Measurements from ENCODE around the gene TBC1D24.

TBC1D24 gene

DNA sequence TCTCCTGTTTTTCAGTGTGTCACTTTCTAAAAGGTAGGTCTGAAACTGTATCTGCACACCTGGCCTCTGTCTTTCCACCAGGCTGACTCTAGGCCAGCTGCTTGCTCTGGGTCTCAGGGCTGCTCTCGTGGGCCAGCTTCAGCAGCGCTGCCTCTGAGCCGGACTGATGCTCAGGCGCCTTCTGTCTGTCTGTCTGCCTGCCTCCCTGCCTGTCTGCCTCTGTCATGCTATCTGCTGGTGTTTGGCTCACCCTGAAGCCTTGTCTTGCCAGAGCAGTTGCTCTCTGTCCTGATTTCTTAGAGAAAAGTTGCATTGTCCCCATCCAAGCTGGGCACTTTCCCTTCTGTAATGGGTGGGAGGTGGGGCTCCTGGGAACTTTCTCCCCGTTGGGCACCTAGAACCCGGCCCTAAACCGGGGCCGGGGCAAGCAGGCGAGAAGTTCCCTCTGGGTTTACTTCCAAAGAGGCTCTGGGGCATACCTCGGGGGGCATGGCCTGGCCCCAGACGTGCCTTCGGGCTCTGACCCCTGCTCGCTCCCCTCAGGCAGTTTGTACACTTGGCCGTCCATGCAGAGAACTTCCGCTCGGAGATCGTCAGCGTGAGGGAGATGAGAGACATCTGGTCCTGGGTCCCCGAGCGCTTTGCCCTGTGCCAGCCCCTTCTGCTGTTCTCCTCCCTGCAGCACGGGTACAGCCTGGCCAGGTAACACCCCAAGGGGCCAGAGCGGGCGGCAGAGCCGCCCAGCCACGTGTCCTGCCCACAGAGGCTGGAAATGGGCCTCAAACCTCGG lies 23.0 kb downstream of the TBC1D24 start:
- DNase-seq, result no peak

DNA sequence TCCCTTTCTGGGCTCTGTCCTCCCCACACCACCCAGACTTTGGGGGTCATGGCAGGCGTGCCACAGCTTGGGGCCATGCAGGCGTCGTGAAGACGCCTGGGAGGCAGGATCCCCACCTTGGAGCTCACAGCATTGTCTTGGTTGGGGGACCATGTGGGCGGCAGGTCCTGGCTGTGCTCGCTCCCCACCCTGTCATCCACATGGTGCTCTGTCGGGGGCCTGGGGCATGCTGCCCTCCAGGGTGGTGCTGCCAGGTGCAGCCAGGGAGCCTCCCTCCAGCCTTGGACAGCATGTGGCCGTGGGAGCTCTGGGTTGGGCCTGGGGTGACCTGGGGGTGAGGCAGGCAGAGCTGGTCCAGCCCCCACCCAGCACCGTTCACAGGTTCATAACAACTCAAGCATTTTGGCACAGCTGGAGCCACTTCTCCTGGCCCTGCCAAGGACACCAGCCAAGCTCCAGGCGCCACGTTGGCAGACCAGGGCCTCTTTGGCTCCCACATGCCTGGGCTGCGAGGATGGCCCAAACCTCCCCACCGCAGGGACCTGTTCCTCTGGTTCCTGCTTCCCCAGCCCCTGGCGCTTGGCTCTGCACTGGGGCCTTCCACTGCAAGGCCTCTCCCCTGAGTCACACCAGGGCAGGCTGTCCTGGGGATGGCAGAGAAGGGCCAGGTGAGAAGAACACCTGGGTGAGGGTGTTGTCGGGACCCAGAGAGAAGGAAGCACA lies 23.8 kb downstream of the TBC1D24 start:
- DNase-seq, result no peak

DNA sequence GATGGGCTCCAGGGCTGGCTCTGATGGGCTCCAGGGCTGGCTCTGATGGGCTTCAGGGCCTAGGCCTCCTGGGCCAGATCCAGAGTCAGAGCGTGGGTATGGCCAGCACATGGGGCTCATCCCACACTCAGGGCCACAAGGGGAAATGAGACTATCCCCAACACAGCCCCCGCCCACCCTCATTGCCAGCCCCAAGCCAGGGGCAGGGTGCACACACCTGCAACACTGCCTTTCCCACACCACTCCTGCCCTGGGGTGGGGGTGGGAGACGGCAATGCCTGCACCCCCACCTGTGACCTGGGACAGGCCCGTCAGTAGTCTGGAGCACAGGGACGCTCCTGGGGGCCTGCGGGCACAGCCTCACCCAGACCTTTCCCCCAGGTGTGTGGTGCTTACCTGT lies 24.5 kb downstream of the TBC1D24 start:
- DNase-seq, result no peak

DNA sequence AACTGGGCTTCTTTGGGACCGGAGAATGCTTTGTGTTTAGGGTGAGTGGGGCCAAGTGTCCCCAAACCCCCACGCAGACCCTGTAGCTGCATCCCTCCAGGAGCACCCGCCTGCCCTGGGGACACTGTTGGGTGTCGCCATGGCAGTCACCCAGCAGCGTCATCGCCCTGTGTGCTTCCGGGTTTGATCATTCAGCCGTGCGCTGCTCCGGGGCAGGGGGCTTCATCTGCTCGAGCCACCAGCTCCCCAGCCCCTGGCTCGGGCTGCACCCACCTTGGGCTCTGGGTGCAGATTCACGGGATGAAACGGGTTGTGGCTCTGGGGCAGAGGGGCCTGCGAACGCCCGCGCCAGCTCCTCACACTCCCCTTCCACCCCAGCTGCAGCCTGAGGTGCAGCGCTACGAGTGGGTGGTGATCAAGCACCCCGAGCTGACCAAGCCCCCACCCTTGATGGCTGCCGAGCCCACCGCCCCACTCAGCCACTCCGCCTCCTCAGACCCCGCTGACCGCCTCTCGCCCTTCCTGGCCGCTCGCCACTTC lies 25.0 kb downstream of the TBC1D24 start:
- no peak for DNase-seq

DNA sequence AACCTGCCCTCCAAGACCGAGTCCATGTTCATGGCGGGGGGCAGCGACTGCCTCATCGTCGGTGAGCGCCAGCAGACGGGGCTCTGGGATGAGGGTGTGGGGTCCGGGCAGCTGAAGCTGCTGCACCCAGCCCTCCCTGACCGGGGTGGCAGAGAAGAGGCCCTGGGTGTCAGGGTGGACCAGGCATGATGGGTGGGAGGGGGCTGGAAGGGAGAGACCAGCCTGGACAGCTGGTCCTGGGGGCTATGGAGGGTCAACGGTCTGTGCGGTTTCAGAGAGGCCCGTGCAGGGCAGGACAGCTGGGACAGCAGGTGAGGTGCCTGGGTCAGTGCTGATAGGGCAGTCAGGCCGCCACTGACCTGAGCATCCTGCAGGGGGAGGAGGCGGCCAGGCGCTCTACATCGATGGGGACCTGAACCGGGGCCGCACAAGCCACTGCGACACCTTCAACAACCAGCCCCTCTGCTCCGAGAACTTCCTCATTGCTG lies 25.5 kb downstream of the TBC1D24 start:
- no peak for DNase-seq

DNA sequence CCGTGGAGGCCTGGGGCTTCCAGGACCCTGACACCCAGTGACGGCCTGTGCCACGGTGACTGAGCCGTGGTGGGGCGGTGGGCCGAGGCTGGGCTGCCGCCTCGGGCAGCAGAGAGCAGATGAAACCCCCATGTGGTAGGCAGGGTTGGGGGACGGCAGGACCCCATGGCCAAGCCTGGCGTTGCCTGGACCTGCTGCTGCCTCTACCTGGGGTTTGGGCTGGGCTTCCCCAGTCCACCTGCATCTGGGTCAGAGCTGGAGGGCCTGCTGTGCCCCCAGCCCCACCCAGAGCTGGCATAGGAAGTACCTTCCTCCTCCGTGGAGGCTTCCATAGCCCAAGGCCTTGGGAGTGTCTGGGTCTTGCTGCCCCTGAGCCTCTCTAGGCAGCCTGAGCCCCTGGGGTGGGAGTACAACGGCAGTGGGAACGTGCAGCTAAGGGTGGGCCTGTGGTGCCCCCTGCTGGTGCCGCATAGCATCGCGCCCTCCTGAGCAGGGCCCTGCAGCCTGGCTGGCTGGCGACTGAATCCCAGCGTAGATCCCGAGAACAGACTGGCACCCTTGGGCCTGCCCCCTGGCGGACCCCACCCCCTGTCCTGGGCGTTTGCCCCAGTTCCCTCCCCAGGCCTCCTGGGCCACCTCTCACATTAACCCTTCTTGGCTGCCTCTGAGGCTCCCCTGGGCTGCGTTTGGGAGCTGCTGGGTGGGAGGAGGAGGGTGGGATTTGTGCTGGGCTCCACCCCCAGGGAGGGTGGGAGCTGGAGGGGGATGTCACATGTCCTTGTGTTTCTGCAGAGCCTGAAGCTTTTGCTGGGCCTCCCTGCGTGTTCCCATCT lies 26.2 kb downstream of the TBC1D24 start:
- peak; percentile 51 to 98 (median 88) for DNase-seq

DNA sequence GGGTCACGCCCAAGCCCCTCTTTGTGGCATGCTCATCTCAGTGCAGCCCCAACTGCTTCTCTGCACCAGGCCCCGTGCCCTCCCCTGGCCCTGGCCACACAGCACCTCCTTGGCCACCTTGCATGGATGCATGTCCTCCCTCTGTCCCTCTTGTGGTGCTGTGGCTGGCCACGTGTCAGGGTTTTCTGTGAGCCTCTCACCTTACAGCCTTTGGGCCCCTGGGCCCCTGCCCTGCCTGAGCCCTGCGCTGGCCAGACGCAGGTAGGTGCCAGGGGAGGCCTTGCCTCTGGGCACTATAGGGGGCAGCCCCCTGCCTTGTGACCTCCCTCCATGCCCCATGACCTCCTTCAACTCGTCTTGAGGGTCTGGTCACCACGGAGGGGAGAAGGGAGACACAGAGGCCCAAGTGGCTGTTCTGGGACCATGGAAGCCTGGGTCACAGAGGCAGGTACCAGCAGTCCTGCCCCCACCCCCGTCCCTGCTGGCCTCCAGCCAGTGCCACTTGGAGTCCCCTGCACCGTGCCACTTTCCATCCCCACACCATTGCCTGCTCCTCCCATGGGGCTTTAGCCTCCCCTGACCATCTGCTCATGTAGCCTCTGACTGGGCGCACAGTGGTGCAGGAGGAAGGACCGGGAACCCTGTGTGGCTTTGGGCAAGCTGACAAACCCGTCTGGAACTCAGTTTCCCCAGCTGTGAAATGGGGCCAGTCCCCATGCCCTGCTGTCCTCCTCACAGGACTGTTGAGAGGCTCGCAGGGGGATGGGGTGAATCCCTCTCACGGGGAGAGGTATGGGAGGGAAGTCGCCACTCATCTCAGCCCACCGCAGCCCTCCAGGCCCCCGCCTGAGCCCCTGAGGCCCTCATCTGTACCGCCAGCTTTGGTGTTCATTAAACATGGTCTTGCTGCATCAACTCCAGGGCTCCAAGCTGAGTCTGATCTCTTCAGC lies 27.3 kb downstream of the TBC1D24 start:
- DNase-seq, result no peak

DNA sequence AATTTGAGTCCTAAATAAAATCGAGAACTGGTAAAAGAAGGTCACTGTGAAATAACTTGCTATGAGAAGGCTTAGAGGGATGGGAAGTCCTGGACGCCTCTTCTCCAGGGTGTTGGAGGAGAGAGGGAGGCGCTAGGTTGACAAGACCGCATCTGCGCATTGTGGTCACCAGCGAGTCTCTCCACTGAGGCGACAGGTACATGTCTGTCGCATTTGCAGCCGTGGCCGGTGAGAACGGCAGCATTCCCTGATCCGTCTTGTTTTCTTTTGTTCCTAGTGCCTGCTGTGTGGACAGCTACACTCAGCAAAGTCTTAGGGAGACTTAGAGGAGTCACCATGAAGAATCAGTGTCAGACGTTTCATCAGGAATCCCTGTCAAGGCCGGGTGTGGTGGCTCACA lies 30.8 kb downstream of the TBC1D24 start:
- DNase-seq, result no peak

DNA sequence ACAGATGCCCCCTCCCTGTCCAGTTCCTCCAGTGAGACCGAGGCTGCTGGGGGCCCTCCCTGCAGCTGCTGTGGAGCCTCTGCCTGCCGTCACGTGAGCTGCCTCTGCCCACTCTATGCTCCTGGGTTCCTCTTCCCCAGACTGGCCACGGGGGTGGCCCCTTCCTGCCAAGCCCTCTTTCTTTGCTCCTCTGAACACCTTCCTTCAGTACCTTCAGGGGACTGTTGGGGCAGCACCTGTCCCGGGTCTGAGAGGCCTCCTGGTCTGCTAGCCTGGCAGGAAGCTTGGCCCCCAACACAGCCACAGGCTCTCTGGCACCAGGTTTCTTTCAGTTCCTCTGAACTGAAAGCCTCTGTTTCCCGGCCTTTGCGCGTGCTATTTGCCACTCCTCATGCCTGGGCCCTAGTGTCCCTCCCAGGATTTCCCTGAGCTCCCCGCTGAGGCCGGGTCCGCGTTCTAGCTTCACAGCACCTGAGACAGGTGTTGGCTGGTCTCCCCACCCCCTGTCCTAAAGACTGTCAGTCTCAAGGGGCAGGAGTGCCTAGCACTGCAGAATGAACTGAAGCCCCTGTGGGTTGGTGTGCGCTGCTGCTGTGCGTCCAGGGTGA lies 32.2 kb downstream of the TBC1D24 start:
- DNase-seq, result peak in 3 of 58 donors; percentile 11 to 26 (median 25)

DNA sequence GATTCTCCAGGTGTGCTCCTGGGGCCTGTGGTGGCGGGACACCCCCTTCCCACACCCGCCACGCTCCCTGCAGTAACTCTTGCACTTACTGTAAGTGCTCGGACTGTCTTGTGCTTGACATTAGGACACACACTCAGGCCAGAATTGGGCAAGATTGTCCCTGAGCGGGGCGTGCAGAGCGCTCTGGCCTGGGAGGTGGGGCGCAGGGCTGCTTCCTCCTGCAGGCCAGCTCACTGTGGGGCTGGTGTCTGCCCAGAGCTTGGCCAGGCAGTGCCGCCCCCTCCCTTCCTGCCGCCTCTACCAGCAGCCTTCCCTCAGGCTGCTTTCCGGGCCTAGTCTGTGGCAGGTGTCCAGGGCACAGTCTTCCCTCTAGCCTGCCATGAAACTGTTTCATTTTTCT lies 32.7 kb downstream of the TBC1D24 start:
- DNase-seq, result peak in 2 of 58 donors; percentile 20 to 40

DNA sequence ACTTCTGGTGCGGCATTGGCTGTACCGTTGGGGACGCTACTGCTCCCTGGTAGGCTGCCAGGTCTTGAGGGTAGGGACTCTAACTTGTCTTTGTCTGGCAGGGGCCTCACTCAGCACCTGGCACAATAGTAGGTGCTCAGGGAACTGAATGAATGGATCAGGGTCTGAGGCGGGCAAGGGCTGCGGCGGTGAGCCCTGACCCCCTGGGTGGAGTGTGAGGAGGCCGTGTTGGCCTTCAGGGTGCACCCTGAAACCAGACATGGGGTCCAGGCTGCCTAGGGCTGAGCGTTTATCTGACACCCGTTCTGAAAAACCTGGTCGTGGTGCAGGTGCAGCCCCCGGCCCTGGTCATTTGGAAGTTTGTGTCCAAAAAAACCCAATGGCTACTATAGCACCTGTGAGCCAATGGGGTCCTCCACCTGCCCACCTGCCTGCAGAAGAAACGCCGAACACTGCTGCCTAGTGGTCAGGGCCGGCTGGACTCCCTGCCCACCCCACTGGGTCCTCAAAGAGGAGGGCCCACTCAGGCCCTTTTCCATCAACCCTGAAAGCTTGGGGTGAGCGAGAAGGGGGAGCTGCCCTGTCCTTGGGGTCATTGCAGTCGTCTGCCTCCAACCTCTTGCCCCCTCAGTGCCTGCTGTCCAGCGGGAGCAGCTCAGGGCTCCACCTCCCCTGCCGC lies 33.9 kb downstream of the TBC1D24 start:
- DNase-seq, result no peak

DNA sequence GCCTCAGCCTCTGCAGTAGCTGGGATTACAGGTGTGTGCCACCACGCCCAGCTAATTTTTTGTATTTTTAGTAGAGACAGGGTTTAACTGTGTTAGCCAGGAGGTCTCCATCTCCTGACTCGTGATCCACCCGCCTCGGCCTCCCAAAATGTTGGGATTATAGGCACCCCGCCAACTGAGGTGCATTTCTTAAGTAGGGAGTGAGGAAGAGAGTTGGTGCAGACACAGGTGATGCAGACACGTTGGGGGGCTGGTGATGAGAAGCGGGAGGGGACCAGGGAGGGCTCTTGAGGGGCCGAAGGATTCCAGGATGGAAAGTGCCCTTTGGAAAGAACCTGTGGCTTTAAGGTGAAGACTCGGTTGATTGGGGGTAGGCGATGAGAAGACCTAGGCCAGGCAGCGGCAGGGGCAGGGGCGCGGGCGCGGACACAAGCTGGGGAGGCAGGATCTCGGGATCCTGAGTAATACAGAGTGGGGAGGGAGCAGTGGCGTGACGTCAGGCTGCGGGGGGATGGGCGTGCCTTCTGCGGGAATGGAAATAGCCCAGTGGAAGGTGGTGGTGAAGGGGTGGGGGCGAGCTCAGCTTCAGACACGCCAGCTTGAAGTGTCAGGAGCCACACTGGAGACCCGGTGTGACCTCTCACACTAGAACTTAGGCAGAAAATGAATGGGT lies 36.3 kb downstream of the TBC1D24 start:
- peak in 31 of 58 donors; percentile 8 to 76 (median 49) for DNase-seq

DNA sequence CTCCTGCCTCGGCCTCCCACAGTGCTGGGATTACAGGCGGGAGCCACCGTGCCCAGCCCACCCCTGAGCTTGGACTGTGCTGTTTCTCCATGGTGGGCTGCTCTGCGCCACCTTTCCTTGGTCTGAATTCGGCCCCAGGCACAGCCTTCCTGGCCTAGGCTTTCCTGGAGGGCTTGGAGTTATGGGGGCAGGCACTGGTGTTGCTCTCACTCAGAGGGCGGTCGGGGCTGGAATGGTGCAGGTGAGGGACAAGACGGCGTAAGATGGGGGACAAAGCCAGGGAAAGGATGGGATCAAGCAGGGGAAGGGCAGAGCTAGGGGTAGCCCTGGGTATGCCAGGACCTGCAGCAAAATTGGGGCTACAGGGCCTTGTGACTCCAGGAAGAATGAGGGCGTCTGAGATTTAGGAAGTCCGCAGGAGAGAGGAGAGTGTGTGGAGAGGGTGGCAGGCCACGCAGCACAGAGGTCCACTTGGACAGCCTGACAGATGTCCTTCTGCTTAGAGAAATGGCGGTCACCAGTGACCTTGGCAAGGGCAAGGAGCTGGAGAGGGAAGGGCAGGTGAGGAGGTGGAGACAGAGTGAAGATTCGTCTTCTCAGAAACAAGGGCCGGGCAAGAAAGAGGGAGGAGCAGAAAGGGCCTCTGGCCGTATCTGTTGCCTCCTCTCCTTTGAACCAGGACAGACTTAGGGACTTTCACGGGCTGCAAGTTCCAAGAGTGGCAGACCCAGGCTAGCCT lies 37.2 kb downstream of the TBC1D24 start:
- DNase-seq, result no peak

DNA sequence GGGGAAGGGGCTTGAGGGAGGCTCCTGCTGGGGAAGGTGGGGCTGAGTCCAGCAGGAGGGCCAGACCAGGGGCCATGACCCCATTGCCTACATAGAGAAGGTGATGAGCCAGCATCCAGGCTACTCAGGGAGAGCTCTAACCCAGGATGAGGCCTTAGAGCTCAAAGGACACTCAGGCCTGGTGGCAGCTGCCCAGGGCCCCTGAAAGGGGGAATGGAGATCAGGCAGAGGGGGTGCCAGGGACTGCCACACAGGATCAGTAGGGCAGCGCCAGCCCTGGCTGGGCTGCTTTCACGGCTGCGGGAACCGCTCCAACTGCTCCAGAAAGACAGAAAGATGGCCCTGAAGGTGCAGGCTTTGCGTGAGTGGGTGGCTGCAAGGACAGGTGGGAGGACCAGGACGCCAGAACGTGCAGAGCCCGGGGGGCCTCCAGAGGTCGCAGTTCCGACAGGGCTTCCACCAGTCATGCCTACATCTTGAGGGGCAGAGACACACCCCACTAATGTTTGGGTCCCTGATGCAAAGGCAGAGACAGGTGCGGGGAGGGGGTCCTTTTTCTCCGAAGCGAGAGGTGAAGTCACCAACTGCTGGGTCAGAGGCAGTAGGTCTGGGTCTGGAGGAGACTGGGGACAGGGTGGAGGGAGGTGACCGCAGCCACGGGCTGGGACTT lies 37.9 kb downstream of the TBC1D24 start:
- DNase-seq, result peak in 1 of 58 donors; percentile 27

DNA sequence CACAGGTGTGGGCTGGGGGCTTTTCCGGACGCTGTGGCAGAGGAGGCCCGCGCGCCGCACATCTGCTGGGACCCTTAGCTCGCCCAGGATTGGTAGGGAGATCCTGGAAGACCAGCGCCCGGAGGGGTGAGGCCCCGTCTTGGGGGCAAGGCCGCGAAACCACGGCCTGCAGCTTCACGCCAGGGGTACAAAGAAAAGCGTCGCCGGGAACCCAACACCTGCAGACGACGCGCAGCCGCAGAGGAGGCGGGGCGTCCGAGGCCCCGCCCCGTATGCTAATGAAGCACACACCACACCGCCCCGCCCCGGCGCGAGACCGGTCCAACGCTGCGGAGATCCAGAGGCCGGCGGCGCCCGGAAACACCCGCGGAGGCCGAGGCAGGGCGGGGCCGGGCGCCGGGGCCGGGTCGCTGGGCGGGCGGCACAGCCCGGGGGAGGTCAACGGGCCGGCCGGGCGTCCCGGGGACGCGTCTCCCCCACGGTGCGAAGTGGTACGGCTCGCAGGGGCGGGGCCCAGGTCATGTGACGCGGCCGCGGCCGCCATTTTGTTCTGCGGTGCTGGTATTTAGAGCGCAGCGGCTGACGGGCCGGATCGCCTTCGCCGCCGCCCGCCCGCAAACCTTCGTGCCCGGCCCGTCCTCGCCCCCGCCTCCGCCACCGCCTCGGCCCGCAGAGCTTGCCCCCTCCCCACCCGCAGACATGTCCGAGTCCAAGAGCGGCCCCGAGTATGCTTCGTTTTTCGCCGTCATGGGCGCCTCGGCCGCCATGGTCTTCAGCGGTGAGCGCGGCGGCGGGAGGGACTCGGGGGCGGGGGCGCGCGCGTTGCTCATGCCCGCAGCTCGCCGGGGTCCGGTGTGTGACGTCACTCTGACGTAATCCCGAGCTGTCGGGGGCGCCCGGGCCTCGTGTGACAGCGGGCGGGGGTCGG lies 38.7 kb downstream of the TBC1D24 start, which contains the start of gene ATP6V0C:
Gene ATP6V0C (plus strand): TSS at position 548 of the 928 bp plus-strand sequence. CDS start 152 bp downstream, at position 700.
- peak; percentile 17 to 98 (median 89) for DNase-seq
